GM21786 (cell line): Measurements from ENCODE around the gene UBE2J2.

Experiments
- ATAC-seq: cut with Tn5 transposase; IDR thresholded peaks from one replicate; pipeline ENCODE4 v1.9.1; 2021; ENCODE audit not compliant: unreplicated experiment

The UBE2J2 gene

GRCh38 chr1:1296070-1297061, 22.7 kb upstream of the UBE2J2 start:
- no peak for ATAC-seq

- ATAC-seq = no peak
Measured at GRCh38 chr1:1295154-1295923, 21.7 kb upstream of the UBE2J2 start.

GRCh38 chr1:1294250-1294890, 20.7 kb upstream of the UBE2J2 start:
- ATAC-seq = no peak

- ATAC-seq = no peak
Measured at GRCh38 chr1:1293263-1294249, 19.9 kb upstream of the UBE2J2 start.

- no peak for ATAC-seq
Measured at GRCh38 chr1:1292851-1293250, 19.2 kb upstream of the UBE2J2 start.

GRCh38 chr1:1292442-1292779, 18.8 kb upstream of the UBE2J2 start:
- no peak for ATAC-seq

- ATAC-seq = no peak
Measured at GRCh38 chr1:1291548-1292441, 18.1 kb upstream of the UBE2J2 start.

- no peak for ATAC-seq
Measured at GRCh38 chr1:1291023-1291528, 17.4 kb upstream of the UBE2J2 start.

GRCh38 chr1:1290238-1290731, 16.6 kb upstream of the UBE2J2 start:
- no peak for ATAC-seq

GRCh38 chr1:1287288-1288110, 13.8 kb upstream of the UBE2J2 start:
- no peak for ATAC-seq

GRCh38 chr1:1286313-1287261, 12.9 kb upstream of the UBE2J2 start:
- ATAC-seq = no peak

GRCh38 chr1:1285611-1286311, 12.1 kb upstream of the UBE2J2 start:
- no peak for ATAC-seq

- no peak for ATAC-seq
Measured at GRCh38 chr1:1285102-1285571, 11.5 kb upstream of the UBE2J2 start.

GRCh38 chr1:1284221-1285101, 10.8 kb upstream of the UBE2J2 start:
- ATAC-seq = no peak

GRCh38 chr1:1283821-1284220, 10.2 kb upstream of the UBE2J2 start:
- no peak for ATAC-seq
